ENCODE measurements around the gene FRMD1.

FRMD1 gene

DNA sequence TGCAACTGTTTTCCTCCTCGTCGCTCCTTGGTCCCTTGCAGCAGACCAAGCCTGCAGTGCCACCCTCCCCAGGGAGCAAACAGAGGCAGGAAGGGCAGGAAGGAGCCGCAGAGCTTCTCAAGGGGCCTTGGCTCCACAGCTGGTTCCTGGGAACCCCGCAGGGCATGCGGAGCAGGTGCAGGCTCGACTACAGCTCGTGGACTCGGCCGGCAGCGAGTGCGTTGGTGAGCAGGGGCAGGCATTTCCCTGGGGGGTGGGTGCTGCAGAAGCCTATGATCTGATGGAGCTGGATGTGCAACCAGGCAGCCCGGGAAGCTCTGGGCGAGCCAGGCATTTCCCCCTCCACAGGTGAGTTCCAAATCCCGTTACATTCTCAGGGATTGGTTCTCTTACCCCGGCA, 37.1 kb downstream of the FRMD1 start:
- no peak for DNase-seq (ENCODE audit: low spot score)
- TF ChIP-seq, protein P1, sequence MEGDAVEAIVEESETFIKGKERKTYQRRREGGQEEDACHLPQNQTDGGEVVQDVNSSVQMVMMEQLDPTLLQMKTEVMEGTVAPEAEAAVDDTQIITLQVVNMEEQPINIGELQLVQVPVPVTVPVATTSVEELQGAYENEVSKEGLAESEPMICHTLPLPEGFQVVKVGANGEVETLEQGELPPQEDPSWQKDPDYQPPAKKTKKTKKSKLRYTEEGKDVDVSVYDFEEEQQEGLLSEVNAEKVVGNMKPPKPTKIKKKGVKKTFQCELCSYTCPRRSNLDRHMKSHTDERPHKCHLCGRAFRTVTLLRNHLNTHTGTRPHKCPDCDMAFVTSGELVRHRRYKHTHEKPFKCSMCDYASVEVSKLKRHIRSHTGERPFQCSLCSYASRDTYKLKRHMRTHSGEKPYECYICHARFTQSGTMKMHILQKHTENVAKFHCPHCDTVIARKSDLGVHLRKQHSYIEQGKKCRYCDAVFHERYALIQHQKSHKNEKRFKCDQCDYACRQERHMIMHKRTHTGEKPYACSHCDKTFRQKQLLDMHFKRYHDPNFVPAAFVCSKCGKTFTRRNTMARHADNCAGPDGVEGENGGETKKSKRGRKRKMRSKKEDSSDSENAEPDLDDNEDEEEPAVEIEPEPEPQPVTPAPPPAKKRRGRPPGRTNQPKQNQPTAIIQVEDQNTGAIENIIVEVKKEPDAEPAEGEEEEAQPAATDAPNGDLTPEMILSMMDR (IDR thresholded peaks at IDR 0.05; ENCODE audit: extremely low read depth, missing control alignments), result no peak

DNA sequence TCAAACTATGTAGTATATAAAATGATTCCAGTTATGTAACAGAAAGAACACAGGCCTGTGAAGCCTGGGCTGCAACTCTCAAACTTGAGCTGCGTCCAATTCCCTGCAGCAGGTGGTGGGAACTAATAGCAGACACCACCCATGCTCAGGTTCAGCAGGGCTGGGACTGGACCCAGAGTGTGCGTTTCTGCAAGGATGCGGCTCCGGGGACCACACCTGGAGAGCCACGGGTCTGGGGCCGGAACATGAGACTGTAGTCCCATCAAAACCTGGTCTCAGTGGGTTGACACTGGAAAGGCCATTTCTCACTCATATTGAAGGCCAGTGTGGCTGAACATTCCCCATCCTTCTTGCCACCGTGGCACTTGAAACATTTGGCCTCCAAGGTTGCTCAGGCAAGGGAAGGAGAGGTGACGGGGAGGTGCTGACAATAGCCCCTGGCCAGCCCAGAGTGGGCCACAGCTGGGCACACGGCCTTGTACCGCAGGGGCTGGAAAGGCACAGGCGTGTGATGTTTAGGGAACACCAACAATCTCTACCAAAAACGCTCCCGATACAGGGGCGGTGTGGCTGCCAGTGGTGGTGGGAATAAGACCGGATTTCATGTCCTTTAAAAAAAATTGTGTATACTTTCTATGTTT, 38.0 kb downstream of the FRMD1 start:
- TF ChIP-seq, protein P1 (IDR thresholded peaks at IDR 0.05; ENCODE audit: extremely low read depth, missing control alignments), result no peak
- DNase-seq (ENCODE audit: low spot score), result no peak

DNA sequence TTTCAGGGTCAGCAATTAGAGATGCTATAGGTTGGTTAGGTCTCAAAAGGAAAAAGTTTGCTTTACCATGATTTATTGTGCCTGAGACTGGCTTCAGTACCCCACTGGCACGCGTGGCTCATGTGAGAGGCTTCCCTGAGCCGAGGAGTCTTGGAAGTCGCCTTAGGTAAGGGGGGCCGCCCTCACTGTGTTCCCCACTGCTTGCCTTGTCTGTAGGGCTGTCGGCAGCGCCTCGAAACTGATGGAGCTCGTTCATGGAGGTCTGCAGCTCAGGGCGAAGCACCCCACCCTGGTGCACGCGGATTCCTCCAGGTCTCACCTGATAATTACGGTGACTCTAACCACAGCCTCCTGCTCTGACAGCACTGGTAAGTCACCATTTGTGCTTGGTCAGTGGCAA, 39.2 kb downstream of the FRMD1 start:
- DNase-seq (ENCODE audit: low spot score), result no peak
- TF ChIP-seq, protein P1 (IDR thresholded peaks at IDR 0.05; ENCODE audit: extremely low read depth, missing control alignments), result no peak

DNA sequence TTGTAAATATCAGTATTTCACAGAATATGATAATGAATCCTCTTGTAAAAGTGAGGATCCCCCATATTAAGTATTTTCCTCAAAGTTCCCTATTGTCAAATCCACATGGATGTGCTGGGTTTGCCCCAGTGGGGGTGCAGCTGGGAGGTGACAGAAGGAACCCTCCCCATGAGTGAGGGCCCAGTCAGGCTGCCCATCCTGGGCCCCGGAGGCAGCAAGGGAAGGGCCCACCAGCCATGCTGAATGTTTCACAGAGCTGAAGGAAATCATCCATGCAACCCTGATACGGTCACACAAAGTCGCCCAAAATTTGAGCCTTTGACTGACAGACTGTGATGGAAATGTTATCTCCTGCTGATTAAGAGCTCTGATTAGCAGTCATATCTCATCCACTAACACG, 39.7 kb downstream of the FRMD1 start:
- TF ChIP-seq, protein P1 (IDR thresholded peaks at IDR 0.05; ENCODE audit: extremely low read depth, missing control alignments), result no peak
- DNase-seq (ENCODE audit: low spot score), result no peak

DNA sequence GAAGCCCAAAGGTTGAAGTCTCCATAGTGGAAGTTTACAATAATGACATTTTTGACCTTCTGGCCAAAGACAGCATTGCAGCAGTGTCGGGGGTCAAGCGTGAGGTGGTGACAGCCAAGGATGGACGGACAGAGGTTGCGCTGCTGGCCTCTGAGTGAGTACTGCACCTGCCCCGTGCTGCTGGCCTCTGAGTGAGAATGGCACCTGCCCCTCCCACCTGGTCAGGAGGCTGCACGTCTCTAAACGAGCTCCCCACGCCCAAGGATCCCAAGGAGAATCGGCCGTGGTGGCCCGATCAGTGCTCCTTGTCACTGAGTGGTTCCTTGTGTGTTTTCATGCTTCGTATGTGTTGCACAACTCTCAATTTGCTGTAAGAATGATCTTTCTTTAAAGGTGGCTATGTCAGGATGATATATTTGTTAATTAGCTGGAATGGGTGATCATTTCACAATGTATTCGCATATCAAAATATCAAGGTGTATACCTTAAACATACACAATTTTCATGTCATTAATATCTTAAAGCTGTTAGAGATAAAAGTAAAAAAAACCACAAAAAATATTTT, 40.4 kb downstream of the FRMD1 start:
- TF ChIP-seq, protein P1 (IDR thresholded peaks at IDR 0.05; ENCODE audit: extremely low read depth, missing control alignments), result no peak
- DNase-seq (ENCODE audit: low spot score), result no peak

DNA sequence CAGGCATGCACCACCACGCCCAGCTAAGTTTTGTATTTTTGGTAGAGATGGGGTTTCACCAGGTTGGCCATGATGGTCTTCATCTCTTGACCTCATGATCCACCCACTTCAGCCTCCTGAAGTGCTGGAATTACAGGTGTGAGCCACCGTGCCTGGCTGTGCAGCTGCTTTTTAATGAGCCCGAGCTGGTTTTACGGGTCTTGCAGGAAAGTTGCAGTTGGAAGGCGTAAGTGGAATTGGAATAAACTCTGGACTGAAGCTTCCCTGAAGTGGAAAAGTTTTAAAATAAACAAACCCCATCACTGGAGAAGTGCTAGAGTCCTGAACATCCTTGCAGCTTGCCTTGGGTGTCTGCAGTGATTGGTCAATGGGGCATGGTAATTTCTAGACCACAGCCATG, 41.2 kb downstream of the FRMD1 start:
- TF ChIP-seq, protein P1 (IDR thresholded peaks at IDR 0.05; ENCODE audit: extremely low read depth, missing control alignments), result no peak
- DNase-seq (ENCODE audit: low spot score), result no peak

DNA sequence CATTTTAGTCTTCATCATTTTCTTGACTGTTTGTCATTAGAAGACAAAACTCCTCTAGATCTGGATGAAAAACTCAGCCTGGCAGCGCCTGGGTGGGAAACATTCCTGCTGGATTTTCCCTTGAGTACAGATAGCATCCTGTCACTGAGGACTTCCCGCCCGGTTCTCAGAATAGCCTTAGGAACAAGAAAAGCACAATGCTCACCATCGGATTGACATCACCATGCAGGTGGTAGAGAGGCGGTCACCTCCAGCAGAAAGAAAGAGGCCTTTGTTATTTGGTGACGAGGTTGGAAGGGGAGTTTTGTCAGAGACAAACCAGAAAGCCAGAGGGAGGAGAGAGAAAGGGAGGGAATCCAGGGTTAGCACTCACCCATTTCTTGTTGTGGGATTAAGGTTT, 41.8 kb downstream of the FRMD1 start:
- DNase-seq (ENCODE audit: low spot score), result no peak
- TF ChIP-seq, protein P1 (IDR thresholded peaks at IDR 0.05; ENCODE audit: extremely low read depth, missing control alignments), result no peak
